Stimulated activated CD4-positive, alpha-beta T cell treated with anti-CD3 and anti-CD28 coated beads, Interleukin-2, amount 100 ng/mL, for 48 hours (primary cell): Measurements from ENCODE around the gene PIP5K1B.
A peak's percentile ranks its signal among the peaks of the same experiment; 100 is the strongest.

ENCODE experiments used
- DNase-seq, 2 donors: peaks; one replicate each; pipeline ENCODE4 v3.0.0-alpha.2; 2020

PIP5K1B gene

GRCh38 chr9:69001921-69002320 lies 296.9 kb downstream of the PIP5K1B start:
- no peak for DNase-seq

- no peak for DNase-seq
Measured at GRCh38 chr9:69003051-69003450, 298.0 kb downstream of the PIP5K1B start.

- DNase-seq, result no peak
Measured at GRCh38 chr9:69004836-69005235, 299.8 kb downstream of the PIP5K1B start.

DNA sequence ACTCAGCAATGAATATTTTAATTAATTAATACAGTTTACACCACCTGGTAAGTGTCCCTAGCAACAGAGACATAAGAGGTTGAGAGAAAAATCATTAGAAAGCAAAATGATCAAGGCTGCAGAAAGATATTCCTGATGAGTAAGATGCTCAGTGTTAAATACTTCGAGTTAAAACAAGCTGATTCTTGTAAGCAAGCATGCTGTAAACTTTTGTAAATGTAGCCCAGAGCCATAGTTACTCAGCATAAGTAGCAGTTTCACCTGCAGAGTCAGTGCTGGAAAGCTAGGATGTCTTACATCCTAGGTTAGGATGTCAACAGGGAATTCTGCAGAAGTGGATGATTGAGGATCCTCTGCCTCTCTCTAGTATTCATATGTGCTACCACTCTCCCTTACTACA lies 304.7 kb downstream of the PIP5K1B start:
- no peak for DNase-seq

DNA sequence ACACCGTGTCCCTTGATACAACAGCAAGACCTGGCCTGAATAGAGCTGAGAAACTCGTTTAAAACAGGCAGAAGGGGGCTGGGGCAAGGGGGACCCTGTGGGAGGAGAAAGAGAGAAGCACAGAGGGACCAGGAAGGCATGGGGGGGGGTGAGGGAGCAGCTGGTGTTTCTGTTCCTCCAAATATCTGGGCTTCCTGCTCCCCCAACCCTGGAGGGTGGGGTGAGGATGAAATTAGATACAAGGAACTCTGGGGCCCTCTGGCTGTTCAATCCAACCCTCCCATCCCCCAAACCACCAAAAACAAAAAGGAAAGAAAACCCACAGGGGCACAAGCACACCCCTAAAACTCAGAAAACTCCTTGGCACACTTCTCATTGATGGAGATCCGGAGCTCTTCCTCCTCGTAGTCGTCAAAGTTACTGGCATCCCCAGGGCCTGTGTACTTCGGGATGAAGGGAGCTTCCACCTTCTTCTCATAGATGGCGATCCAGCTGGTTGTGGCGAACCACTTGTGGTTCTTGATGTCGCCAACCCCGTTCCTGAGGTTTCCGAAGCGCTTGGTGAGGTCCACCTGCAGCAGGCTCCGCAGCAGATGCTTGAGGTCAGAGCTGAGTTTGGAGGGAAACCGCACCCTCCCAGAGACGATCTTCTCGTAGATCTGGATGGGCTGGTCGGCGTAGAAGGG lies 307.8 kb downstream of the PIP5K1B start:
- no peak for DNase-seq

GRCh38 chr9:69013382-69013727 lies 308.3 kb downstream of the PIP5K1B start:
- DNase-seq, result no peak

DNA sequence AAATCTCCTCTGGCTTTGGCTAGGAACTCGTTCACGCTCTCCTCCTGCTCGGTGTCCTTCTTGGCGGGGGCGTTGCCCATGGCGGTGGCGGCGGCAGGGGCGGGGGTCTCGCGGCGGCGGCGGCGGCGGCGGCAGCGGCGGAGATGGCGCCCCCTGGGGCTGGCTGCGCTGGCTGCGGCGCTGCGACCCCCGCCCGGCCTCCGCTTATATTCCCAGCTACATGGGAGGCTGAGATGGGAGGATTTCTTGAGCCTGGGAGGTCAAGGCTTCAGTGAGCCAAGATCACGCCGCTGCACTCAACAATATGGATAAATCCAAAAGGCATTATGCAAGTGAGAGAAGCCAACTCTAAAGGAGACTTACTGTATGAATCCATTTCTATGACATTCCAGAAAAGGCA lies 309.0 kb downstream of the PIP5K1B start, which contains the start of gene PRKACG:
TSS of gene PRKACG (minus strand) at position 101 of the 400 bp plus-strand sequence. CDS start at position 80, 21 bp downstream.
- DNase-seq, result no peak

GRCh38 chr9:69016191-69017096 lies 311.4 kb downstream of the PIP5K1B start:
- no peak for DNase-seq

DNA sequence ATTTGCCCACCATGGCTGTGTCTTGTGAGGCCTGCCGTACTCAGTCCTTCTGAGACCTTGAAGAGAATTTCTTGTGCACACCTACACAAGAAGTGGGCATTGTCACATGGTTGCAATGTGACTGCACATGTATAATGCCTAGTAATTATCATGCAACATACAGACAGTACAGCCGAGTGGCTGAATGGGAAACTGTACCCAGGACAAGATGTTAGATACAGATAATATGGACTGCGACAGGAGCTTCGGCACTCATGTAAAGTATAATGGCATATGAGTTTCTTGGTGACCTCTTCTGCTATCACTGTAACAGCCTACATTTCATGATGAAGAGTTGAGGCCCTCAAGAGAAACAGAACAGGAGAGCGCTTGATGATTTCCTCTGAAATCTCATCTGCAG lies 313.7 kb downstream of the PIP5K1B start:
- no peak for DNase-seq

DNA sequence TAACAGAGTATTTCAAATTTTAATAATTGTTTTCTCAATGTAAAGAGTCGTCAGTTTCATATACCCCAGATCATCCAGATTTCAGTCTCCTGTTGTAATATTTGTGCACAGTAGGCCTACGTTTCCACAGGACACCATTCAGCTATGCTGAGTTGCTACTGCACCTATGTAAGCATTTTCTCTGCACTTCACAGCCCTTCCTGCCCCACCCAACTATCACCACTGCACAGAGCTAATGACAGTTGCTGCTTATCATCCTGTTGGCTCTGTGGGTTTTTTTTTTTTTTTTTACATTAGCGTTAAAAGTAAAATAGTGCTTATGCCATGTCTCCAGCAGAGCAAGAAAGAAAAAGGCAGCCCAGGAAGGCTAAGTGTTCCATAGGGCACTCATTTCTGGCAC lies 314.8 kb downstream of the PIP5K1B start:
- DNase-seq, result no peak

GRCh38 chr9:69020301-69021145 lies 315.5 kb downstream of the PIP5K1B start:
- no peak for DNase-seq

- DNase-seq, result no peak
Measured at GRCh38 chr9:69023650-69024049, 318.6 kb downstream of the PIP5K1B start.

DNA sequence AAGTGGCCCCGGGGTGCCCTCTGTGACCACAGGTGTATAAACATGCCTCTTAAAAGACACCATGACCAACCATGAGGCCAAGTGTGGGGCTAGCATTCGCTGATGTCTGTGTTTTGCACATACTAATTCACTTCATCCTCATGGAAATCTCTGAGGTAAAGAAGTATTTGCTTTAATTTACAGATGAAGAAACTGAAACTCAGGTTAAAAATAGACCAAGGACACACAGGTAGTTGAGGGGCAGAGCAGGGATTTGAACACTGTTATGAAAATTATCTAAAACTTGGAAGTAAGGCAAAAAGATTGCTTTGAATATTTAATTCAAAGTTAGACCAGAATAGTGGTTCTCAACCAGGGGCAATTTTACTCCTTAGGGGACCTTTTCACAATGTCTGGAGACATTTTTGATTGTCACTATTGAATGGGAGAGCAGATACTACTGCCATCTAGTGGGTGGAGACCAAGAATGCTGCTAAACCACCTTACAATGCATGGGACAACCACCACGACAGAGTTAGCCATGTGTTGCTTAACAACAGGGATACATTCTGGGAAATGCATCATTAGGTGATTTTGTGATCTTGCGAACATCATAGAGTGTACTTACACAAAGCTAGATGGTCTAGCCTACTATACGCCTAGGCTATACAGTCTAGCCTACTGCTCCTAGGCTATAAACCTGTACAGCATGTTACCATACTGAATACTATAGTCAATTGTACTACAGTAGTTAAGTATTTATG lies 322.5 kb downstream of the PIP5K1B start:
- peak in 1 of 2 donors; percentile 39 for DNase-seq

DNA sequence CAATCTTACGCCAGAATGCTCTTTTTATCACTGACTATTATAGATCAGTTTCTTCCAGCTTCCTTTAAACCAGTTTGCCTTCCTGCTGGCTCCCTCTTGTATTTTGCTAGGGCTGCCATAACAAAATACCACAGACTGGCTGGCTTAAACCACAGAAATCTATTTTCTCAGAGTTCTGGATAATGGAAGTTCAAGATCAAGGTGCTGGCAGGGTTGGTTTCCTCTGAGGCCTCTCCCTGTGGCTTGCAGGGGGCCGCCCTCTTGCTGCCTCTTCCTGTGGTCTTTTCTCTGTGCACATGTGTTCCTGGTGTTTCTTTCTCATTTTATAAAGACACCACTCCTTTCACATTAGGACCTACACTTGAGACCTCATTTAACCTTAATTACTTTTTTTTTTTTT lies 323.7 kb downstream of the PIP5K1B start:
- no peak for DNase-seq

- DNase-seq, result no peak
Measured at GRCh38 chr9:69029535-69029934, 324.5 kb downstream of the PIP5K1B start.

- no peak for DNase-seq
Measured at GRCh38 chr9:69030851-69031645, 326.0 kb downstream of the PIP5K1B start.

- no peak for DNase-seq
Measured at GRCh38 chr9:69034071-69034470, 329.0 kb downstream of the PIP5K1B start.

GRCh38 chr9:69035438-69036308 lies 330.6 kb downstream of the PIP5K1B start, which contains the start of gene FXN:
Gene FXN (plus strand): TSS chr9:69035752. CDS start chr9:69035783, 31 bp downstream.
- peak; percentile 82 to 83 for DNase-seq

DNA sequence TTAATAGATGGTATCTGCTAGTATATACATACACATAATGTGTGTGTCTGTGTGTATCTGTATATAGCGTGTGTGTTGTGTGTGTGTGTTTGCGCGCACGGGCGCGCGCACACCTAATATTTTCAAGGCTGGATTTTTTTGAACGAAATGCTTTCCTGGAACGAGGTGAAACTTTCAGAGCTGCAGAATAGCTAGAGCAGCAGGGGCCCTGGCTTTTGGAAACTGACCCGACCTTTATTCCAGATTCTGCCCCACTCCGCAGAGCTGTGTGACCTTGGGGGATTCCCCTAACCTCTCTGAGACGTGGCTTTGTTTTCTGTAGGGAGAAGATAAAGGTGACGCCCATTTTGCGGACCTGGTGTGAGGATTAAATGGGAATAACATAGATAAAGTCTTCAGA lies 331.3 kb downstream of the PIP5K1B start:
- DNase-seq, result peak; percentile 11 to 12

- no peak for DNase-seq
Measured at GRCh38 chr9:69036799-69037198, 331.8 kb downstream of the PIP5K1B start.
